GM23248 (cell line): ENCODE results near the gene TMEM117. TPM values are rescaled to one million over a fixed set of nuclear protein-coding genes. Genes with fewer than 3 reads are reported as not detected.

Experiments used
- DNase-seq: peaks from one replicate; pipeline ENCODE4 v3.0.0-alpha.2; 2015
- H2AFZ ChIP-seq: fragments of 200-600 bp; sonication (generic); 2 replicates; pipeline ENCODE4 v1.6.1; 2016; ENCODE audit warnings: antibody characterized with exemption
- H3F3A ChIP-seq: fragments of 200-600 bp; sonication (generic); 2 replicates; pipeline ENCODE4 v1.6.1; 2016; ENCODE audit warnings: mild to moderate bottlenecking, antibody characterized with exemption, mixed run types; ENCODE audit not compliant: insufficient read depth
- H3K27ac ChIP-seq: fragments of 200-600 bp; sonication (generic); 2 replicates; pipeline ENCODE4 v1.5.1; 2016; ENCODE audit warnings: mild to moderate bottlenecking
- H3K27me3 ChIP-seq: fragments of 200-600 bp; sonication (generic); replicated peaks from 2 replicates; pipeline ENCODE4 v1.6.1; 2016; ENCODE audit warnings: mild to moderate bottlenecking; ENCODE audit not compliant: insufficient read depth
- H3K36me3 ChIP-seq: fragments of 200-600 bp; sonication (generic); 2 replicates; pipeline ENCODE4 v1.6.1; 2016; ENCODE audit warnings: low read depth, mild to moderate bottlenecking
- H3K4me1 ChIP-seq: fragments of 200-600 bp; sonication (generic); 2 replicates; pipeline ENCODE4 v1.6.1; 2016; ENCODE audit warnings: mild to moderate bottlenecking; ENCODE audit not compliant: insufficient read depth
- H3K4me2 ChIP-seq: fragments of 200-600 bp; sonication (generic); one replicate; pipeline ENCODE4 v1.6.1; 2016; ENCODE audit warnings: mild to moderate bottlenecking; ENCODE audit not compliant: unreplicated experiment
- H3K4me3 ChIP-seq: fragments of 200-600 bp; sonication (generic); 2 replicates; pipeline ENCODE4 v1.5.1; 2016; ENCODE audit warnings: mild to moderate bottlenecking
- H3K79me2 ChIP-seq: fragments of 200-600 bp; sonication (generic); 2 replicates; pipeline ENCODE4 v1.6.1; 2016; ENCODE audit warnings: mild to moderate bottlenecking; ENCODE audit not compliant: insufficient read depth
- H3K9ac ChIP-seq: fragments of 200-600 bp; sonication (generic); 2 replicates; pipeline ENCODE4 v1.6.1; 2016; ENCODE audit warnings: mild to moderate bottlenecking
- H3K9me2 ChIP-seq: fragments of 200-600 bp; sonication (generic); 2 replicates; pipeline ENCODE4 v1.6.1; 2016; ENCODE audit warnings: mixed run types, mild to moderate bottlenecking, moderate library complexity; ENCODE audit not compliant: insufficient read depth
- H3K9me3 ChIP-seq: fragments of 200-600 bp; sonication (generic); one replicate; pipeline ENCODE4 v1.6.1; 2017; ENCODE audit warnings: low read depth
- H4K20me1 ChIP-seq: fragments of 200-600 bp; sonication (generic); 2 replicates; pipeline ENCODE4 v1.6.0; 2016; ENCODE audit not compliant: insufficient read depth
- EZH2 ChIP-seq: fragments of 200-600 bp; sonication (generic); IDR thresholded peaks from 2 replicates; pipeline ENCODE4 v1.6.1; 2018; ENCODE audit warnings: antibody characterized with exemption, mild to moderate bottlenecking; ENCODE audit not compliant: insufficient read depth, poor library complexity, severe bottlenecking
- EZH2phosphoT487 ChIP-seq: fragments of 200-600 bp; sonication (generic); IDR thresholded peaks from 2 replicates; pipeline ENCODE4 v1.6.1; 2018; ENCODE audit warnings: antibody characterized with exemption, moderate library complexity, mild to moderate bottlenecking, low read depth; ENCODE audit not compliant: insufficient read depth
- WGBS, 2 experiments: methylation state at CpG; one replicate each; pipeline ENCODE4 v1.1.6; 2015 to 2017; ENCODE audit warnings: low lambda C conversion rate in 2 of 2, low coverage in 1 of 2; ENCODE audit errors: missing lambda C conversion rate in 2 of 2; 5-methylcytosine and 5-hydroxymethylcytosine counted together
- in situ Hi-C: fragments of 300-500 bp; cut with MboI; formaldehyde crosslinking; loops from 2 replicates; pipeline ENCODE4 v1.15.0; 2020
- polyA plus RNA-seq: library from polyadenylated mRNA; unstranded; fragments of >200 nt; fragmentation: Nextera tagmentation; extraction: Ambion mirVana; gene quantifications from 2 replicates; pipeline ENCODE4 v1.2.1, GENCODE V29; 2016
- total RNA-seq: library from RNA; depleted of rRNA; stranded (reverse); fragments of >200 nt; shearing (Covaris generic); gene quantifications from 2 replicates; pipeline ENCODE4 v1.2.3, GENCODE V29; 2014

TMEM117 gene
- total and polyA plus RNA-seq, 2 experiments from 2014 or later = 12.1 to 19.1 TPM

DNA sequence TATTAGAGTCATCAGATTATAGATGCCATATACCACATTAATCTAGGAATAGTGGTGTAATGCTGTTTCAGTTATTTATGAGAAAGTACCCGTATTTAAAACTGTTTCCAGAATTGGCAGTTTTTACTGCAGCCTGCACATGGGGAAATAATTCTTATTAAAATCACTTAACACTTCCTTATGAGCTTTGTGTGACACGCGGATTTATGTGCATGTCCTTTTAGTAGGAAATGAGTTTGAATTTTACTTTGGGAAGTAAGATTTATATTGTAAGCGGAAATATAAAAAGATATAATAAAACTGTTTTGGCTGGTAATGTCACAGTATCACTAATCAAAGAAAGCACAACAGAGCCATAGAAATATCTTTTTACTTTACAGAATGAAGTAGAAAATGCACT lies 132.9 kb downstream of the TMEM117 start:
- in situ Hi-C loops = no loop called here
- no peaks in the 10 kb centered on the region for H3K9me2 ChIP-seq
- WGBS, 2 experiments = 60 to 64% methylated on average over 4 of the region's 4 CpGs
- TF ChIP-seq EZH2phosphoT487 (no peak), EZH2 (no peak)
- no peak overlapping the region for H3K4me2 ChIP-seq
- H4K20me1 ChIP-seq = no peaks in the 10 kb centered on the region
- H3K27me3 ChIP-seq = no peaks in the 10 kb centered on the region
- no peak overlapping the region for H3K9ac ChIP-seq
- no peaks in the 10 kb centered on the region for H3K9me3 ChIP-seq
- H3F3A ChIP-seq = no peaks in the 10 kb centered on the region
- H3K4me1 ChIP-seq = no peaks in the 10 kb centered on the region
- no peak for DNase-seq
- no peak overlapping the region for H2AFZ ChIP-seq
- no peaks in the 10 kb centered on the region for H3K79me2 ChIP-seq
- no peaks in the 10 kb centered on the region for H3K36me3 ChIP-seq
- H3K27ac ChIP-seq = no peak overlapping the region
- no peak overlapping the region for H3K4me3 ChIP-seq

DNA sequence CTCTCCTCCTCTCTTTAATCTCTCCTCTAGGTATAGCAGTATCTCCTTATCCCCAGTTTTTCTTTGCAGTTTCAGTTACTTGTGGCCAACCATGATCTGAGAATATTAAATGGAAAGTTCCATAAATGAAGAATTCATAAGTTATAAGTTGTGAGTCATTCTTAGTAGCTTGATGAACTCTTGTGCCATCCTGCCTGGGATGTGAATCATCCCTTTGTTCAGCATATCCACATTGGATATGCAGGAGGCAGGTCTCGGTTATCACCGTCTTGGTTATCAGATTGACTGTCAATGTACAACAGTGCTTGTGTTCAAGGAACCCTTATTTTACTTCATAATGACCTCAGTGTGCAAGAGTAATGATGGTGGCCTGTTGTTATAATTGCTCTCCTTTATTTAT lies 134.0 kb downstream of the TMEM117 start:
- H3K4me3 ChIP-seq = no peak overlapping the region
- no peaks in the 10 kb centered on the region for H3K36me3 ChIP-seq
- in situ Hi-C loops = no loop called here
- peak; percentile 67 for DNase-seq
- H3K4me2 ChIP-seq = no peak overlapping the region
- 83 to 91% methylated on average over 2 of the region's 2 CpGs for WGBS, 2 experiments
- no peak overlapping the region for H2AFZ ChIP-seq
- H3K9me3 ChIP-seq = no peaks in the 10 kb centered on the region
- H3F3A ChIP-seq = no peaks in the 10 kb centered on the region
- no peaks in the 10 kb centered on the region for H3K4me1 ChIP-seq
- no peak overlapping the region for H3K9ac ChIP-seq
- no peaks in the 10 kb centered on the region for H3K9me2 ChIP-seq
- H3K27me3 ChIP-seq = no peaks in the 10 kb centered on the region
- H3K27ac ChIP-seq = no peak overlapping the region
- TF ChIP-seq EZH2 (no peak), EZH2phosphoT487 (no peak)
- no peaks in the 10 kb centered on the region for H3K79me2 ChIP-seq
- H4K20me1 ChIP-seq = no peaks in the 10 kb centered on the region

DNA sequence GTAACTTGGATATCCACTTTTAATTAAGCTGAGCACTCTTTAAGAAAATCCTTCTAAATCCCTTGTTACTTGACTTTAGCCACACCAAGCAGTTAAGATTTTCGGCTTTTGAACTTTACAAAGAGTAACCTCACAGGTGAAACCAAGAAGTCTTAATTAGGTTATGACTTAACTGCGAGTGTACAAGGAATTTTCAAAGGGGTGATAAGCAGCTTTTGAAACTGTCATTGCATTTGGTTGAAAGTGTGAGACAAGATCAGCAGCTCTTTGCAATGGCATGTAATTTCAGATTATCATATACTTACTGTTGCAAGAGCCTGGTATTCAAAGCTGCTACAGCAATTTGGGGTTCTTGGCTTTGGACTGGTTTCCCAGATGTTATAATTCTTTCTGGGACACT lies 137.5 kb downstream of the TMEM117 start:
- Histone ChIP-seq H3K27me3 (no peaks in the 10 kb centered on the region), H3K9me3 (no peaks in the 10 kb centered on the region), H3K27ac (no peak overlapping the region), H3K36me3 (no peaks in the 10 kb centered on the region), H3K9me2 (no peaks in the 10 kb centered on the region), H3K4me2 (no peak overlapping the region), H3K4me1 (no peaks in the 10 kb centered on the region), H3K4me3 (no peak overlapping the region), H3K79me2 (no peaks in the 10 kb centered on the region), H2AFZ (no peak overlapping the region), H3K9ac (no peak overlapping the region), H4K20me1 (no peaks in the 10 kb centered on the region), H3F3A (no peaks in the 10 kb centered on the region)
- in situ Hi-C loops = no loop called here
- no peak for TF ChIP-seq EZH2
- TF ChIP-seq EZH2phosphoT487 = no peak
- WGBS, 2 experiments = 90 to 91% methylated on average over 2 of the region's 2 CpGs
- no peak for DNase-seq

DNA sequence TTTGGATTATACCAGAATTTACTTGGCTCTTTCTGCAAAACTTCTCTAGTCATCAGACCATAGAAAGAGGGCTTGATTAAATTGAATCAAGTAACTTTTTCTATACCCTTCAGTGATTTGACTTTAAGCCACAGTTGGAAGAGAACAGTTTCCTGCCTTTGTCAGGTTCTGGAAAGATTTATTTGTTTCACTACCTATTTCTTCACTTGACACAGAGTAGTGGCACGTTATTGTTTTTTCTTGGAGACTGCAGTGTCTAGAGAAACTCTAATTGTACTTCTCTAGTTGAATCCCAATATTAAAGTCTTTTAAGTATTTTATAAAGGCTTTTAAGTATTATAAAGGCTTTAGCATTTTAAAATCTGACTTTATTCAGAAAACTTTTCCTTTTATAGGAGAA lies 138.1 kb downstream of the TMEM117 start:
- H3K4me1 ChIP-seq = no peaks in the 10 kb centered on the region
- H3K79me2 ChIP-seq = no peaks in the 10 kb centered on the region
- no peaks in the 10 kb centered on the region for H3F3A ChIP-seq
- DNase-seq = no peak
- no peak overlapping the region for H3K9ac ChIP-seq
- no peak overlapping the region for H2AFZ ChIP-seq
- no peak overlapping the region for H3K4me2 ChIP-seq
- no peaks in the 10 kb centered on the region for H3K9me2 ChIP-seq
- no peaks in the 10 kb centered on the region for H3K9me3 ChIP-seq
- H4K20me1 ChIP-seq = no peaks in the 10 kb centered on the region
- H3K27me3 ChIP-seq = no peaks in the 10 kb centered on the region
- in situ Hi-C loops = no loop called here
- no peak overlapping the region for H3K27ac ChIP-seq
- no peak for TF ChIP-seq EZH2phosphoT487
- TF ChIP-seq EZH2 = no peak
- no peak overlapping the region for H3K4me3 ChIP-seq
- H3K36me3 ChIP-seq = no peaks in the 10 kb centered on the region
- 20 to 24% methylated on average over 1 of the region's 1 CpG for WGBS, 2 experiments

DNA sequence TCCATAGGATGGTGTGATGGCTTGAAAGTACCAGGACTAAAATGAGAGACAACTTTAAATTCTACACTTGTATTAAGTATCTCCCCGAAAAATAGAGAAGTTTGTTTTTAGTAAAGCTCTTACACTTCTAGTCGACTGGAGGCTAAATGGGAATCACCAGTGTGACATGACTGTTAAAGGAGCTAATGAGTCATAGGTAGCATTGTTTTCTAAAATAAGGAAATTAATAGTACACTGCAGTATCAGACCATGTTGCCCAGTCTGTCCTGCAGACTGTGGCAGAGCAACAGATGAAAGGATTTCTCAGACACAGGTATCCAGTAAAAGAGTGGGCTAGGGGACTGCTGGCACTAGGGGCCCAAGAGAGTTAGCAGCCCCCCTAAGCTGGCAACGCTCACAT lies 140.1 kb downstream of the TMEM117 start:
- Histone ChIP-seq H3K9me3 (no peaks in the 10 kb centered on the region), H4K20me1 (no peaks in the 10 kb centered on the region), H3K4me3 (no peak overlapping the region), H3K4me1 (no peaks in the 10 kb centered on the region), H3K9ac (no peak overlapping the region), H3K4me2 (no peak overlapping the region), H3F3A (no peaks in the 10 kb centered on the region), H3K27ac (no peak overlapping the region), H3K36me3 (no peaks in the 10 kb centered on the region), H3K9me2 (no peaks in the 10 kb centered on the region), H3K79me2 (no peaks in the 10 kb centered on the region), H3K27me3 (no peaks in the 10 kb centered on the region), H2AFZ (no peak overlapping the region)
- TF ChIP-seq EZH2phosphoT487 = no peak
- no peak for TF ChIP-seq EZH2
- peak; percentile 36 for DNase-seq
- in situ Hi-C loops = no loop called here
- 84 to 92% methylated on average over 3 of the region's 3 CpGs for WGBS, 2 experiments
